Fibroblast of lung (primary cell): ENCODE data around the gene PCBD1. TPM values are rescaled to one million over a fixed set of nuclear protein-coding genes. Genes with fewer than 3 reads are reported as not detected.

Experiments used
- DNase-seq, 2 donors: peaks; one replicate each; pipeline versions ENCODE4 v3.0.0 to v3.0.0-alpha.2; 2010; ENCODE audit warnings: low read depth in 2 of 2
- H2AFZ ChIP-seq: 2 replicates; pipeline ENCODE4 v1.5.1; 2012; ENCODE audit warnings: low read length, control low read depth, inconsistent platforms
- H3K27ac ChIP-seq: 2 replicates; pipeline ENCODE4 v1.5.1; 2011; ENCODE audit warnings: low read length, control low read depth; ENCODE audit not compliant: insufficient read depth
- H3K27me3 ChIP-seq: 2 replicates; pipeline ENCODE4 v1.5.1; 2011; ENCODE audit warnings: mild to moderate bottlenecking, low read length; ENCODE audit not compliant: control insufficient read depth, insufficient read depth
- H3K36me3 ChIP-seq: 2 replicates; pipeline ENCODE4 v1.5.1; 2011; ENCODE audit warnings: low read length; ENCODE audit not compliant: control insufficient read depth, insufficient read depth
- H3K4me1 ChIP-seq: 2 replicates; pipeline ENCODE4 v1.5.1; 2011; ENCODE audit warnings: low read length; ENCODE audit not compliant: control insufficient read depth, insufficient read depth; ENCODE audit errors: extremely low read depth
- H3K4me2 ChIP-seq: 2 replicates; pipeline ENCODE4 v1.5.1; 2011; ENCODE audit warnings: low read length, control low read depth; ENCODE audit not compliant: insufficient read depth; ENCODE audit errors: extremely low read depth
- H3K4me3 ChIP-seq, 4 experiments: fragments of 200-600 bp in 1 of 4; sonication (generic) in 1 of 4; replicated peaks in 1 of 4; 2 replicates each; pipeline ENCODE4 v1.5.1; 2011 to 2016; ENCODE audit warnings: low read length in 4 of 4, low read depth in 3 of 4, mild to moderate bottlenecking in 3 of 4, control low read depth in 2 of 4, inconsistent platforms in 1 of 4, mixed read lengths in 1 of 4; ENCODE audit not compliant: insufficient read depth in 1 of 4; ENCODE audit errors: control extremely low read depth in 1 of 4
- H3K79me2 ChIP-seq: 2 replicates; pipeline ENCODE4 v1.5.1; 2012; ENCODE audit warnings: mild to moderate bottlenecking, low read length, inconsistent platforms; ENCODE audit not compliant: control insufficient read depth, insufficient read depth
- H3K9ac ChIP-seq: 2 replicates; pipeline ENCODE4 v1.5.1; 2011; ENCODE audit warnings: mild to moderate bottlenecking, low read length, control low read depth; ENCODE audit not compliant: insufficient read depth
- H3K9me3 ChIP-seq: 2 replicates; pipeline ENCODE4 v1.5.1; 2012; ENCODE audit warnings: low read depth, low read length; ENCODE audit not compliant: control insufficient read depth, insufficient read depth
- H4K20me1 ChIP-seq: 2 replicates; pipeline ENCODE4 v1.5.1; 2011; ENCODE audit warnings: low read length; ENCODE audit not compliant: control insufficient read depth, insufficient read depth; ENCODE audit errors: extremely low read depth
- CTCF ChIP-seq, 2 donors: IDR thresholded peaks in 1 of 2; conservative IDR thresholded peaks in 1 of 2; 1 replicate in 1 of 2; 2 replicates in 1 of 2; pipeline ENCODE4 v1.5.1; 2011 to 2012; ENCODE audit warnings: low read length in 2 of 2, control low read depth in 1 of 2, inconsistent platforms in 1 of 2, low read depth in 1 of 2, mild to moderate bottlenecking in 1 of 2
- EZH2 ChIP-seq: IDR thresholded peaks from 2 replicates; pipeline ENCODE4 v1.5.1; 2012; ENCODE audit warnings: low read length, control low read depth, mild to moderate bottlenecking; ENCODE audit errors: missing control alignments
- polyA plus RNA-seq, 2 donors: library from polyadenylated mRNA; depleted of rRNA in 1 of 2; stranded (reverse) in 1 of 2; unstranded in 1 of 2; fragments of >200 nt; gene quantifications; 2 replicates each; pipeline ENCODE4 v1.2.1, GENCODE V29; 2011 to 2012; ENCODE audit warnings: missing spikeins in 1 of 2
- total RNA-seq: library from RNA; depleted of rRNA; stranded (reverse); fragments of >200 nt; gene quantifications from 2 replicates; pipeline ENCODE4 v1.2.1, GENCODE V29; 2014

PCBD1 gene
- total and polyA plus RNA-seq, 2 donors (not counting 1 experiment from before 2014, with no cell fraction given): 31.2 to 46.6 TPM

GRCh38 chr10:70925377-70926225, 37.2 kb upstream of the PCBD1 start:
- Histone ChIP-seq H4K20me1 (no peaks in the 10 kb centered on the region), H3K79me2 (no peaks in the 10 kb centered on the region), H3K9me3 (no peaks in the 10 kb centered on the region), H3K4me3 (no peak overlapping the region), H3K27ac (no peak overlapping the region), H3K36me3 (no peaks in the 10 kb centered on the region), H3K27me3 (peaks cover 6% of the 10 kb centered on the region), H3K4me2 (no peak overlapping the region), H3K4me1 (no peaks in the 10 kb centered on the region), H2AFZ (no peak overlapping the region), H3K9ac (no peak overlapping the region)
- TF ChIP-seq CTCF (conservative IDR thresholded peaks at IDR 0.05 in 1 of 2, IDR thresholded peaks at IDR 0.05 in 1 of 2; ENCODE audit: low read depth in 1 of 2, low read length in 2 of 2) (peak; percentile 79 to 80), EZH2 (no peak)
- DNase-seq: peak; percentile 6 to 18

GRCh38 chr10:70923696-70924095, 35.3 kb upstream of the PCBD1 start:
- H3K9me3 ChIP-seq: no peaks in the 10 kb centered on the region
- no peak overlapping the region for H2AFZ ChIP-seq
- H3K79me2 ChIP-seq: no peaks in the 10 kb centered on the region
- TF ChIP-seq CTCF (conservative IDR thresholded peaks at IDR 0.05 in 1 of 2, IDR thresholded peaks at IDR 0.05 in 1 of 2; ENCODE audit: low read depth in 1 of 2, low read length in 2 of 2) (no peak), EZH2 (no peak)
- peaks cover 6% of the 10 kb centered on the region for H3K27me3 ChIP-seq
- no peak overlapping the region for H3K4me2 ChIP-seq
- no peaks in the 10 kb centered on the region for H4K20me1 ChIP-seq
- no peak overlapping the region for H3K4me3 ChIP-seq
- H3K9ac ChIP-seq: no peak overlapping the region
- no peaks in the 10 kb centered on the region for H3K4me1 ChIP-seq
- DNase-seq: no peak
- H3K36me3 ChIP-seq: no peaks in the 10 kb centered on the region
- H3K27ac ChIP-seq: no peak overlapping the region

GRCh38 chr10:70921285-70921684, 32.9 kb upstream of the PCBD1 start:
- Histone ChIP-seq H3K4me3 (no peak overlapping the region), H3K4me1 (no peaks in the 10 kb centered on the region), H3K79me2 (no peaks in the 10 kb centered on the region), H3K27ac (no peak overlapping the region), H3K27me3 (peaks cover 2% of the 10 kb centered on the region), H3K9ac (no peak overlapping the region), H3K9me3 (no peaks in the 10 kb centered on the region), H3K4me2 (no peak overlapping the region), H2AFZ (no peak overlapping the region), H3K36me3 (no peaks in the 10 kb centered on the region), H4K20me1 (no peaks in the 10 kb centered on the region)
- no peak for TF ChIP-seq CTCF (conservative IDR thresholded peaks at IDR 0.05 in 1 of 2, IDR thresholded peaks at IDR 0.05 in 1 of 2; ENCODE audit: low read depth in 1 of 2, low read length in 2 of 2)
- TF ChIP-seq EZH2: no peak
- DNase-seq: no peak
